GM18951 (cell line): ENCODE data around the gene WNT1.

Source experiments
- POLR2A ChIP-seq: IDR thresholded peaks from 4 replicates; pipeline ENCODE4 v1.6.1; 2011; ENCODE audit warnings: mild to moderate bottlenecking; ENCODE audit not compliant: insufficient read length, insufficient read depth; ENCODE audit errors: extremely low read depth
- in situ Hi-C: fragments of 300-500 bp; cut with MboI; formaldehyde crosslinking; loops from one replicate; pipeline ENCODE4 v1.12.0; 2022; ENCODE audit warnings: low sequenced_read_pairs, mixed read lengths, inconsistent platforms; ENCODE audit not compliant: unreplicated experiment

Gene WNT1

DNA sequence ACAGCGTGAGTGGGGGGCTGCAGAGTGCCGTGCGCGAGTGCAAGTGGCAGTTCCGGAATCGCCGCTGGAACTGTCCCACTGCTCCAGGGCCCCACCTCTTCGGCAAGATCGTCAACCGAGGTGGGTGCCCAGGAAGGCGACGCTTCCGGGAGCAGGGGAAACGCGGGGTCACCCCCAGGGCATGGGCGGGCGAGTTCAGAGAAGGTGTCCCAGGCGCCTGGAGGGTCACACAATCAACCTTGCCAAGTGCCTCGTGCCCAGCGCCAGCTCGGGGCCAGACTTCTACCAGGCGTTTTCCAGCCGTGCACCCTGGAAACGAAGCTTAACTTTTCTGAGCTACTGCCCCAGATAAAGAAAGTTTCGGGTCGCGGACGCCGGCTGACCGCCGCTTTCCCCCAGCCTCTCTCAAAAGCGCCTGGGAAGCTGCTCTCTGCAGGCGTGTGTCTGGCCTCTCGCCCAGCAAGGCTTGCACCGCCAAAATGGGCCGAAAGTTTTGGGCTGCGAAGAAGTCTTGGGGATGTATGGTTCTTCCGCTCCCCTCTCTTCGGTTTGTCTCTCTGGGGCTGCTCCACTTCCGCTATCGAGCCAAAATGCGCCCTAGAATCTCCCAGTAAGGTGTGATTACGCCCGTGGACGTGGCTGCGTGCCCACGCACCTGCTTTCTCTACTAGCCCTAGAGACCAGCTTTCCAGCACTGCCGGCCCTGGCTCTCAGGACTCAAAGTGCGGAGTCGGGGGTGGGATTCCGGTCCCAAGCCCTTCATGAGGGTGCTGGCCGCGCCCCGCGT is 1.7 kb downstream of the WNT1 start:
- no peak for TF ChIP-seq POLR2A
- in situ Hi-C loops = no loop called here

DNA sequence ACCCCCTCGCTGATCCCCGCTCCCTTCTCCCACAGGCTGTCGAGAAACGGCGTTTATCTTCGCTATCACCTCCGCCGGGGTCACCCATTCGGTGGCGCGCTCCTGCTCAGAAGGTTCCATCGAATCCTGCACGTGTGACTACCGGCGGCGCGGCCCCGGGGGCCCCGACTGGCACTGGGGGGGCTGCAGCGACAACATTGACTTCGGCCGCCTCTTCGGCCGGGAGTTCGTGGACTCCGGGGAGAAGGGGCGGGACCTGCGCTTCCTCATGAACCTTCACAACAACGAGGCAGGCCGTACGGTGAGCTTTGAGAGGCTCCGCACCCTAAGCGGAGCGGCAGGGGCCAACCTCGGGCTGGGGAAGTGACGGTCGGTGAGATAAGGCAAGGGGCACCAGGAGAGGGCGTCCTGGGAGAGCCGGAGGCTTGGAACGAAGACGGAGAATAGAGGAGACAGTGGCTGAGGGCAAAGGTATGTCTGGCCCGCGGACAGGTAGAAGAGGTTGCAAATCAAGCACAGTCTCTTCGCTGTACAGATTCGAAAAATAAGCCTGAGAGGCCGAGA is 2.3 kb downstream of the WNT1 start:
- in situ Hi-C loops = no loop called here
- no peak for TF ChIP-seq POLR2A

DNA sequence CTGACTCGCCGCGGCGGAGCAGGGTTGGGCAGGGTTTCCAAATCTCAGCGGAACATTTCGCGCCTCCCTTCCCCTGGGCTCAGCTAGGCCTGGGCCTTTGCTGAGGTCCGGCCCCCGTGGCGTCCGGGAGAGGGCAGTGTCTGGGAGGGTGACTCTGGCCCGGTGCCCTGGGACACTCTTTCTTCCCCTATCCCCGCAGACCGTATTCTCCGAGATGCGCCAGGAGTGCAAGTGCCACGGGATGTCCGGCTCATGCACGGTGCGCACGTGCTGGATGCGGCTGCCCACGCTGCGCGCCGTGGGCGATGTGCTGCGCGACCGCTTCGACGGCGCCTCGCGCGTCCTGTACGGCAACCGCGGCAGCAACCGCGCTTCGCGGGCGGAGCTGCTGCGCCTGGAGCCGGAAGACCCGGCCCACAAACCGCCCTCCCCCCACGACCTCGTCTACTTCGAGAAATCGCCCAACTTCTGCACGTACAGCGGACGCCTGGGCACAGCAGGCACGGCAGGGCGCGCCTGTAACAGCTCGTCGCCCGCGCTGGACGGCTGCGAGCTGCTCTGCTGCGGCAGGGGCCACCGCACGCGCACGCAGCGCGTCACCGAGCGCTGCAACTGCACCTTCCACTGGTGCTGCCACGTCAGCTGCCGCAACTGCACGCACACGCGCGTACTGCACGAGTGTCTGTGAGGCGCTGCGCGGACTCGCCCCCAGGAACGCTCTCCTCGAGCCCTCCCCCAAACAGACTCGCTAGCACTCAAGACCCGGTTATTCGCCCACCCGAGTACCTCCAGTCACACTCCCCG is 3.0 kb downstream of the WNT1 start:
- TF ChIP-seq POLR2A = no peak
- in situ Hi-C loops = no loop called here

DNA sequence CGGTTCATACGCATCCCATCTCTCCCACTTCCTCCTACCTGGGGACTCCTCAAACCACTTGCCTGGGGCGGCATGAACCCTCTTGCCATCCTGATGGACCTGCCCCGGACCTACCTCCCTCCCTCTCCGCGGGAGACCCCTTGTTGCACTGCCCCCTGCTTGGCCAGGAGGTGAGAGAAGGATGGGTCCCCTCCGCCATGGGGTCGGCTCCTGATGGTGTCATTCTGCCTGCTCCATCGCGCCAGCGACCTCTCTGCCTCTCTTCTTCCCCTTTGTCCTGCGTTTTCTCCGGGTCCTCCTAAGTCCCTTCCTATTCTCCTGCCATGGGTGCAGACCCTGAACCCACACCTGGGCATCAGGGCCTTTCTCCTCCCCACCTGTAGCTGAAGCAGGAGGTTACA is 3.6 kb downstream of the WNT1 start:
- in situ Hi-C loops = no loop called here

DNA sequence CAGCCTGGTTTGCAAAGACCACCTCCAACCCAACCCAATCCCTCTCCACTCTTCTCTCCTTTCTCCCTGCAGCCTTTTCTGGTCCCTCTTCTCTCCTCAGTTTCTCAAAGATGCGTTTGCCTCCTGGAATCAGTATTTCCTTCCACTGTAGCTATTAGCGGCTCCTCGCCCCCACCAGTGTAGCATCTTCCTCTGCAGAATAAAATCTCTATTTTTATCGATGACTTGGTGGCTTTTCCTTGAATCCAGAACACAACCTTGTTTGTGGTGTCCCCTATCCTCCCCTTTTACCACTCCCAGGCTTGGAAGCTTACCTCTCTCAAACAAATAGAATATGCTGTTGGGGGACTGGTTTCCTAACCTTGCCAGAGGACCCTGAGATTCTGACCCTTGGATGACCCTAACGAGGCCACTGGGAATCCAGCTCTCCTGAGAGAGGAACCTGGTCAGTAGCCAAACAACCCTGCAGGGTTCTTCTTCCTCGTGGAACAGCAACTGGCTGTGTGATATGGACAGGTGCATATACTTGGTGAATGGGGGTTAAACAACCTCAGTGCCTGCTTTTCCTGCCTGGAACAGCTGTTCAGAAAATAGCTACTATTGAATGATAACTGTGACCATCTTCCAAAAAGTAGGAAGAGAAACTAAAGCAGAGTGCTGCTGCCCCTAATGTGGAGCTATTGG is 4.4 kb downstream of the WNT1 start:
- in situ Hi-C loops = no loop called here
- no peak for TF ChIP-seq POLR2A

More for the DNA sequence above, 3.6 kb downstream of the WNT1 start:
- no peak for TF ChIP-seq POLR2A

DNA sequence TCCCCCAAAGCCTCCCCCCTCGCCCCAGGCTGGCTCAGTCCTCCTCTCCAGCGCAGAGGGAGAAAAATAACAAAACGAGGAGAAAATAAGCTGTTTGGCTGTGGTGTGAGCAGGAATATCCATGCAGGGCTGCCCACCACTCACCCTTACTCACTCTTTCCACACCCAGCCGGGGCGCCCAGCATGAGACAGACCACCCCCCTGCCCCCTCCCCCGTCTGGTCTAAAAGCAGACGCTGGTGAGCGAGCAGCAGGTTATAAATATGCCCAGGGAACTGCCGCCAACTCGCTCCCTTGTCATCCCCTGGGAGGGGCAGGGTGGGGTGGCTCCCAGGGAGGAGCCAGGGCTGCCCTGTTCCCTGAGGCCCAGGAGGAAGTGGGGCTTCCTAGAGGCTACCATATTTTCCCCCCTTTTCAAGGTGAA is 7.4 kb downstream of the WNT1 start:
- no peak for TF ChIP-seq POLR2A
- in situ Hi-C loops = no loop called here

DNA sequence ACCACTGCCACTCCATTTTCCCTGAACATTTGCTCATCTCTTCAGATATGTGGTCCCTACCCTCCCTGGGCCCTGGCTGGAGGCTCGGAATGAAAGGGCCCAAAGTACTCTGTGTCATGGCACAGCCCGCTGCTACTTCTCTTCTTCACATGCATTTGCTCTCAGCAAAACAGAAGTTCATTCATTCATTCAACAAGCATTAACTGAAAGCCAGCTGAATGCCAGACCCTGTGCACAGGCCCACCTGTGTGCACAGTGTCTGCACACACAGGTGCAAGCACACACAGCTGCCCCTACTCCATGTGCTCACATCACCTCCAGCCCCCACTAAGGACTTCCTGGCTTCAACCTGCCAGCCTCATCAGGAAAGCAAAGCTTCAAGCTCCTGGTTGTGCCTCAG is 7.8 kb downstream of the WNT1 start:
- no peak for TF ChIP-seq POLR2A
- in situ Hi-C loops = no loop called here

DNA sequence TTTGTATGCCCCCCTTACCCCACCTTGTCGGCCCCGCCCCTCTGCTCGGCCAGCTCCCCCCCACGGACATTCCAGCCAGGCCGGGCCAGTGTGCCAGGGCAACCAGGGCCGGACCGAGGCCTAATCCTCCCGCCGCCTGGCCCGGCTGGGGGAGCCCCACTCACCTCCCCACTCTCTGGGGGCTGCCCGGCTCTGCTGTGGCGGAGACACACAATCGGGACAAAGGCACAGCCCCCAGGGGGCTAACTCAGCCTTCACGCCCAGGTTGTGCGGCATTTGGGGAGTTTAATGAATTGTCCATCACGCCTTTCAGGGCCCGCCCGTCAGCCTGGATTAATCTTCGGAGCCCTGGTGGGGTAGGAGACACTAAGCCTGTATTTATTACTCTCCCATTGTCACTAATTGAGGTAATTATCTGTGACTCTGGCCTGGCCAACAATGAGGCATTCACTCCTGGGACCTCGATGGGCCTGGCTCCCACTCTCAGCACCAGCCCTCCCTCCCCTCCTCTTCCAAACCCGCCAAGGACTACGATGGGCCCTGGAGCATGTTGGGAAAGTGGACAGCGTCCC is 8.7 kb downstream of the WNT1 start:
- in situ Hi-C loops = no loop called here
- TF ChIP-seq POLR2A = no peak

DNA sequence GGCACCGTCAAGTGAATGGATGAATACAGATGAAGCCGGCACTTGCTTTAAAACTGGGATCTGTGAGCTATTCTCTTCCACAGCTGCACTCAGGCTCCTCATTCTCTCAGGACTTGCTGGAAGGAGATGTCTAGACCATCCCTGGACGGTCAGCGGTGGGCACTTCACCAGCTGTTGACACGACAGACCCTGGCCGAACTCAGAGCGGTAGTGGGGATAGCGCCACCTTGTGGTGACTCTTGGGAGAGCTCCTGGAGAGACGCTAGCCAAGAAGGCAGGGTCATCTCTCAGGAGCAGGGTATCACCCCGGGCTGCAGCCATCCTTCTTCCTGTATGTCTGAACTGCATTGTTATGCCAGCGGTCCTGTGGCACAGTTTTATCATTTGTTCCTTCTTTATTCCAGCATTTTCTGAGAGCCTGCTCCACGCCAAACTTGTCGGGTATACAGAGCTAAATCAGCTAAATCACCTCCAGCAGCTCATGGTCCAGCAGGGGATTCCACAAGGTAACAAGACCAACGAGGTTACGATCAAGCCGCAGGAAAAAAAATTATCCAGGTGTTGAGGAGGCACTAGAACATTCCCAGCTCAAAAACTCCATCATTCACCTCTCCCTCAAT is 10.0 kb downstream of the WNT1 start:
- in situ Hi-C loops = no loop called here
- no peak for TF ChIP-seq POLR2A

DNA sequence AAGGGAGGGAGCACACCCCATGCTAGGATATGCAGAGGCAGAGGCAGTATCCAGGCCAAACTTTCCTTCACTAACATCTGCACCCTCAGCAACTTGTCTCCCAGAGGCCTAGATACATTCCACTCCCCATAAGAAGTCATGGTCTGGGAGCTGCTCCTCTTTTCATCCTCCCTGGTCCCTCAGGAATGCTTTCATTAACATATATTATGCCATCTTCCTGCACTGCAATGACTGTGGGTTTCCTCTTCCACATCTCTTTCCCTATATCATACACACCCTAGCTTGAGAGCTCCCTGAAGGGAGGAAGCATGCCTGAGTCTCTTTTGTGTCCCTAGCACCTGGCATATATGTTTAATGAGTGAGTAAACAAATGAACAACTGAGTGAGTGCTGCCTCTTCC is 12.4 kb downstream of the WNT1 start:
- TF ChIP-seq POLR2A = no peak
- in situ Hi-C loops = no loop called here

DNA sequence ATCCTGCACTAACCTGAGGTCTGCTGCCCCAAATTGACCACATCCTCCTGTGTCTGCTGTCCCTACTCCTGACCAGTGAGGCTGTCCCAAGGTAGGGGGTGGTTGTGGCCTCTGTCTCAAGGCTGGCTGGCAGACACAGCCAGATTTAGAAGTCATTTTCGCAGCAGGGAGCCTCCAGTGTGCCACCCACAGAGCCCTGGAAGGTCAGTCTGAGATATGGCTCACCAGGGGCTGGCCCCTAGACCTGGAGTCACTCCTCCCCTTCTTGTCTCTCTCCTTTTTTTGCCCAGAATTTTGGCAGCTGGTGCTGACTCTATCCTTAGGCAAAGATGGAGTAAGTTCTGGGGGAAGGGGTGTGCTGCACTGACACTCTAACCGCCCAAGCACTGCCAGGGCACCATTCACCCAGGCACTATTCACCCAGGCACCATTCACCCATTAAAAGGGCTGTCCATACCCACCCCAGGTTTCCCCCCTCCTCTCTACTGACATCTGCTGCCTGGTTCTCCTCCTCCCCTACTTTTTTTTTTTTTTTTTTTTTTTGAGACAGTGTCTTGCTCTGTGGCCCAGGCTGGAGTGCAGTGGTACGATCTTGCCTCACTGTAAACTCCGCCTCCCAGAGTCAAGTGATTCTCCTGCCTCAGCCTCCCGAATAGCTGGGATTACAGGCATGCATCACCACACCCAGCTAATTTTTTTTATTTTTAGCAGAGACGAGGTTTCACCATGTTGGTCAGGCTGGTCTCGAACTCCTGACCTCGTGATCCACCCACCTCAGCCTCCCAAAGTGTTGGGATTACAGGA is 13.3 kb downstream of the WNT1 start:
- TF ChIP-seq POLR2A = no peak
- in situ Hi-C loops = no loop called here

DNA sequence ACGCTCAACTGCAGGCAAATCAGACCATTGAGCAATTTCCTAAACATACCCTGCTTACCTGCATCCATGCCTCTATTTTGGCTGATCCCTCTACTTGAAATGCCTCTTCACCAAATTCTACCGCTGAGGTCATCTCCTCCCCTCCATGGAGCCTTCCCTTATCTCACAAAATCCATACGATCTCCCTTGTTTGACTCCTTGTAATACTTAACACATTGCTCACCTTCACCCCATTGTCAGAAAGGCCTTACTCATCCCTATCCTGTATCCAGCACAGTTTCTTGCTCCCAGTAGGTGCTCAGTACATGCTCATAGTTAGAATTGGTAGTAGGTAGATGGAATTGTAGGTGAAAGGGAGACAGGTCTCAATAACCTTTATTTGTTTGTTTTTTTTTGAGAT is 15.7 kb downstream of the WNT1 start:
- no peak for TF ChIP-seq POLR2A
- in situ Hi-C loops = no loop called here
